GM12891 (cell line): ENCODE results near the gene SREBF1.

Experiments used
- POLR2A ChIP-seq: IDR thresholded peaks from 2 replicates; pipeline ENCODE4 v1.6.1; 2011; ENCODE audit warnings: low read depth, low read length, control low read depth
- POLR2AphosphoS5 ChIP-seq: IDR thresholded peaks from 2 replicates; pipeline ENCODE4 v1.6.1; 2011; ENCODE audit warnings: low read depth, low read length, control low read depth
- POU2F2 ChIP-seq: IDR thresholded peaks from 2 replicates; pipeline ENCODE4 v1.6.1; 2011; ENCODE audit warnings: low read depth, mild to moderate bottlenecking, control low read depth, low read length, moderate library complexity

DNA sequence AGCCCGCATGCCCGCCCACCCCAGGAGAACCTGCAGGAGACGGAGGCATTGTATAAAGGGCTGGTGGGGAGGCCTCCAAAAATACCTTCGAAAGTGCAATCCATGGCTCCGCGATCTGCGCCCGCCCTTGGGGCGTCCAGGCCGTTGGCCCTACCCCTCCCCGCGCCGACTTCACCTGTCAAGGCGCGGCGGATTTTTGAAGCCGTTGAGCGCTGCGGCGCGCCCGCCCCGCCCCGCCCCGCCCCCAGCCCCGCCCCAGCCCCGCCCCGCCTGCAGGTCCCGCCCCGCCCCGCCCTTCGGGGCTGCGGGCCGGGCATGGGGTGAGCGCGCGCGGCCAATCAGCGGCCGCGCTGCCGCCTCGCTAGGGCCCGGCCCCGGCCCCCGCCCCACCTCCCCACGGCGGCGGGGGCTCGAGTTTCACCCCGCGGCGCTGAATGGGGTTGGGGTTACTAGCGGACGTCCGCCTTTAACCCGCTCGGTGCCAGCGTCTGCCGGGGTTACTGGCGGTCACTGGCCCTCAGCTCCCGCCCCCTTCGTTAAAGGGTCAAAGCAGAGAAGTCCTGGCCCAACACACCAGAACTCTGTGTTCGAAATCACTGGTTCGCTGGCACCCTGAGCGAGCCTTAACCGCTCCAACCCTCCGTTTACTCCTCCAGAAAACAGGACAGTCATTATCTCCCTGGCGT lies 13.2 kb downstream of the SREBF1 start:
- no peak for TF ChIP-seq POLR2A
- no peak for TF ChIP-seq POU2F2
- no peak for TF ChIP-seq POLR2AphosphoS5
